Mesenchymal stem cell (in vitro differentiated cells and primary cell): ENCODE data around the gene PAGE1.

ENCODE experiments used
- DNase-seq: peaks from one replicate; pipeline ENCODE4 v3.0.0-alpha.2; 2013
- H2AFZ ChIP-seq: one replicate; pipeline ENCODE4 v1.6.1; 2013; ENCODE audit warnings: low read depth, mild to moderate bottlenecking, control low read depth, inconsistent platforms, low read length, moderate library complexity
- H2AK5ac ChIP-seq: 2 replicates; pipeline ENCODE4 v1.6.1; 2013; ENCODE audit warnings: low read length, moderate library complexity, mild to moderate bottlenecking, inconsistent platforms; ENCODE audit not compliant: severe bottlenecking
- H2BK120ac ChIP-seq: one replicate; pipeline ENCODE4 v1.6.1; 2013; ENCODE audit warnings: low read depth, mild to moderate bottlenecking, inconsistent platforms, low read length, moderate library complexity
- H2BK12ac ChIP-seq, 2 experiments: one replicate each; pipeline ENCODE4 v1.6.1; 2013; ENCODE audit warnings: inconsistent platforms in 2 of 2, low read length in 2 of 2, mild to moderate bottlenecking in 2 of 2, moderate library complexity in 2 of 2, control low read depth in 1 of 2
- H2BK15ac ChIP-seq: one replicate; pipeline ENCODE4 v1.6.1; 2013; ENCODE audit warnings: mild to moderate bottlenecking, low read depth, inconsistent platforms; ENCODE audit not compliant: poor library complexity, severe bottlenecking
- H2BK5ac ChIP-seq: 2 replicates; pipeline ENCODE4 v1.6.1; 2013; ENCODE audit warnings: low read depth, mild to moderate bottlenecking, low read length, control low read depth, inconsistent platforms; ENCODE audit not compliant: poor library complexity, severe bottlenecking
- H3K14ac ChIP-seq, 2 experiments: one replicate each; pipeline ENCODE4 v1.6.1; 2013; ENCODE audit warnings: inconsistent platforms in 2 of 2, low read length in 2 of 2, control low read depth in 1 of 2, mild to moderate bottlenecking in 1 of 2, moderate library complexity in 1 of 2
- H3K18ac ChIP-seq, 2 experiments: one replicate each; pipeline ENCODE4 v1.6.1; 2013; ENCODE audit warnings: inconsistent platforms in 2 of 2, low read length in 2 of 2, control low read depth in 1 of 2, low read depth in 1 of 2, mild to moderate bottlenecking in 1 of 2
- H3K23ac ChIP-seq, 2 experiments: one replicate each; pipeline ENCODE4 v1.6.1; 2013; ENCODE audit warnings: inconsistent platforms in 2 of 2, low read length in 2 of 2, mild to moderate bottlenecking in 2 of 2, moderate library complexity in 2 of 2, control low read depth in 1 of 2
- H3K27ac ChIP-seq: 2 replicates; pipeline ENCODE4 v1.5.1; 2013; ENCODE audit warnings: mild to moderate bottlenecking, moderate library complexity, low read length, control low read depth, inconsistent platforms; ENCODE audit not compliant: poor library complexity, severe bottlenecking
- H3K27me3 ChIP-seq, 2 experiments: 2 replicates each; pipeline versions ENCODE4 v1.6.1 to v1.7.0; 2013; ENCODE audit warnings: low read length in 2 of 2, mild to moderate bottlenecking in 2 of 2, moderate library complexity in 2 of 2, control low read depth in 1 of 2, inconsistent platforms in 1 of 2; ENCODE audit not compliant: control insufficient read depth in 1 of 2, insufficient read depth in 1 of 2
- H3K36me3 ChIP-seq, 2 experiments: 2 replicates each; pipeline versions ENCODE4 v1.6.1 to v1.7.0; 2013; ENCODE audit warnings: low read length in 2 of 2, control low read depth in 1 of 2, inconsistent platforms in 1 of 2, low read depth in 1 of 2, mild to moderate bottlenecking in 1 of 2; ENCODE audit not compliant: insufficient read depth in 2 of 2, control insufficient read depth in 1 of 2
- H3K4ac ChIP-seq, 2 experiments: one replicate each; pipeline ENCODE4 v1.6.1; 2013; ENCODE audit warnings: inconsistent platforms in 2 of 2, low read length in 2 of 2, mild to moderate bottlenecking in 2 of 2, moderate library complexity in 2 of 2, control low read depth in 1 of 2, low read depth in 1 of 2
- H3K4me1 ChIP-seq: 2 replicates; pipeline ENCODE4 v1.6.1; 2013; ENCODE audit warnings: low read depth, low read length, control low read depth; ENCODE audit not compliant: control insufficient read depth, insufficient read depth
- H3K4me2 ChIP-seq: 2 replicates; pipeline ENCODE4 v1.6.1; 2013; ENCODE audit warnings: low read length, mild to moderate bottlenecking, inconsistent platforms; ENCODE audit not compliant: poor library complexity, severe bottlenecking
- H3K4me3 ChIP-seq, 2 experiments: 2 replicates each; pipeline versions ENCODE4 v1.5.1 to v1.7.0; 2013; ENCODE audit warnings: low read length in 2 of 2, mild to moderate bottlenecking in 2 of 2, control low read depth in 1 of 2, low read depth in 1 of 2; ENCODE audit not compliant: insufficient read depth in 1 of 2
- H3K79me1 ChIP-seq: replicated peaks from 2 replicates; pipeline ENCODE4 v1.6.1; 2013; ENCODE audit warnings: mild to moderate bottlenecking, control low read depth, low read length, inconsistent platforms; ENCODE audit not compliant: poor library complexity, severe bottlenecking
- H3K9ac ChIP-seq: 2 replicates; pipeline ENCODE4 v1.7.0; 2013; ENCODE audit warnings: mild to moderate bottlenecking, low read length, moderate library complexity
- H3K9me3 ChIP-seq: 2 replicates; pipeline ENCODE4 v1.7.0; 2013; ENCODE audit warnings: mild to moderate bottlenecking, low read length; ENCODE audit not compliant: control insufficient read depth
- H4K8ac ChIP-seq: one replicate; pipeline ENCODE4 v1.6.1; 2013; ENCODE audit warnings: inconsistent platforms, mild to moderate bottlenecking, low read length, moderate library complexity
- H4K91ac ChIP-seq: one replicate; pipeline ENCODE4 v1.6.1; 2013; ENCODE audit warnings: mild to moderate bottlenecking, low read length, inconsistent platforms
- WGBS: methylation state at CpG from one replicate; pipeline ENCODE4 v1.1.7; 2013; ENCODE audit warnings: mixed read lengths; 5-methylcytosine and 5-hydroxymethylcytosine counted together

The PAGE1 gene

DNA sequence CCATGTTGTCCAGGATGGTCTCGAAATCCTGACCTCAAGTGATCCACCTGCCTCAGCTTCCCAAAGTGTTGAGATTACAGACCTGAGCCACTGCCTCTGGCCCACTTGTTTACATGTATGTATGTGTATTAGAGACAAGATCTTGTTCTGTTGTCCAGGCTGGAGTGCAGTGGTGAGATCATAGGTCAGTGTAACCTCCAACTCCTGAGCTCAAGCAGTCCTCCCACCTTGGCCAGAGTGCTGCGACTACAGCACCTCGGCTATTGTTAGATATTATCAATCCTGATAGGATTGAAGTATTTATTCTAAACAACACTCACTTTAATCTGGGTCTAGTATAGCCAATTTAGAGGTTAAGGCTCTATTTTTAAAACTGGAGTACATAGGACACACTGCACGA is 36.0 kb downstream of the PAGE1 start:
- no peak for DNase-seq
- no peak overlapping the region for H3K27ac ChIP-seq
- no peak overlapping the region for H3K18ac ChIP-seq
- H3K9ac ChIP-seq, result no peak overlapping the region
- peaks cover 0 to 24% of the 10 kb centered on the region in 2 experiments for H3K27me3 ChIP-seq
- H2BK12ac ChIP-seq, result no peak overlapping the region
- H2BK5ac ChIP-seq, result no peak overlapping the region
- H3K36me3 ChIP-seq, result no peaks in the 10 kb centered on the region
- WGBS, result 13% methylated on average over 1 of the region's 4 CpGs
- no peak overlapping the region for H3K4me3 ChIP-seq
- H3K23ac ChIP-seq, result no peak overlapping the region
- H3K4me2 ChIP-seq, result no peak overlapping the region
- H3K9me3 ChIP-seq, result no peaks in the 10 kb centered on the region
- H2BK15ac ChIP-seq, result no peak overlapping the region
- no peak overlapping the region for H2AFZ ChIP-seq
- H3K4me1 ChIP-seq, result no peaks in the 10 kb centered on the region
- H3K79me1 ChIP-seq, result no peaks in the 10 kb centered on the region
- no peak overlapping the region for H2AK5ac ChIP-seq
- no peak overlapping the region for H2BK120ac ChIP-seq
- H4K91ac ChIP-seq, result no peak overlapping the region
- no peak overlapping the region for H3K4ac ChIP-seq
- no peak overlapping the region for H3K14ac ChIP-seq
- H4K8ac ChIP-seq, result no peak overlapping the region

DNA sequence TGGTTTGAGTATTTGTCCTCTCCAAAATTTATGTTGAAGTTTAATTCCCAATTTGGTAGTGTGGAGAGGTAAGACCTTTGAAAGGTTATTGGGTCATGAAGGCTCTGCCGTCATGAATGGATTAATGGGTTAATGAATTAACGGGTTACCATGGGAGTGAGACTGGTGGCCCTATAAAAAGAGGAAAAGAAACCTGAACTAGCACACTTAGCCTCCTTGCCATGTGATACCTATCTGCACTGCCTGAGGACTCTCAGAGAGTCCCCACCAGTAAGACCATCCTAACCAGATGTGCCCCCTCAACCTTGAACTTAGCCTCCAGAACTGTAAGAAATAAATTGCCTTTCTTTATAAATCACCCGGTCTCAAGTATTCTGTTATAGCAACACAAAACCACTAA is 39.3 kb downstream of the PAGE1 start:
- Histone ChIP-seq H3K79me1 (no peaks in the 10 kb centered on the region), H3K18ac (no peak overlapping the region), H3K9ac (no peak overlapping the region), H3K4me2 (no peak overlapping the region), H3K4ac (no peak overlapping the region), H4K91ac (no peak overlapping the region), H3K36me3 (no peaks in the 10 kb centered on the region), H3K27ac (no peak overlapping the region), H2BK5ac (no peak overlapping the region), H2BK12ac (no peak overlapping the region), H2BK15ac (no peak overlapping the region), H4K8ac (no peak overlapping the region), H3K4me3 (no peak overlapping the region), H2BK120ac (no peak overlapping the region), H3K14ac (no peak overlapping the region), H3K4me1 (no peaks in the 10 kb centered on the region), H3K9me3 (no peaks in the 10 kb centered on the region), H3K23ac (no peak overlapping the region), H2AK5ac (no peak overlapping the region), H2AFZ (no peak overlapping the region), H3K27me3 (peaks cover 0 to 17% of the 10 kb centered on the region in 2 experiments)
- no peak for DNase-seq
- WGBS, result no CpG with 5 or more reads among the region's 3 CpGs

DNA sequence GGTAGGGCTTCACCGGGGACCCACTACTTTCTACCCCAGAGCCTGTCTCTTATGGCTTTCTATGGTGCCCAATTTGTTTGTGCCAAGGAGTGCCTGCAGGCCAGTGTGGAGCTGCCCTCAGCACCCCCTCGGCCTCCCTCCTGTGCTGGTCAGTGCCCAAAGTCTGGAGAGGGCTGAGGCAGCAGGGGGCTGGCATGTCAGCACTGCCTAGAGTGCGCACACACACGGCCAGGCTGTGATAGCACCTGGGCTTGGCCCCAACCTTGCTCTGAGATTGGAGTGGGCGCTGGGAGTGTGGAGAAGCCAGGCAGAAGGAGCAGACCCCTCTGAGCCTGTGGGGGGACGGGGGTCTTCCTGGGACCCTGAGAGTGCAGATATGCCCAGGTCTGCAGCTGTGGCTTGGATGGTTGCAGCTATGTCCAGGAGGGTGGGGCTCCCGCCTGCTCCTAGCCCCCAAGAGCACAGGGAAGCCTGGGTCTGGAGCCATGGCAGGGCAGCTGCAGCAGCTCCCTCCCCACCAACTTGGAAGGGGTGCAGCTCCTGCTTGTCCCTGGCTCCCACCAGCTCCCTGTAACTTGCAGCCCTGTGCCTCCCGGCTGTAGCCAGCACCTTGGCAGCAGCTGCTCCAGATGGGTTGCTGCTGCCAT is 50.7 kb downstream of the PAGE1 start:
- Histone ChIP-seq H2BK120ac (no peak overlapping the region), H3K27me3 (peaks cover 0 to 30% of the 10 kb centered on the region in 2 experiments), H3K14ac (no peak overlapping the region), H2BK12ac (no peak overlapping the region), H3K4me3 (no peak overlapping the region), H3K23ac (no peak overlapping the region), H3K4ac (no peak overlapping the region), H3K36me3 (no peaks in the 10 kb centered on the region), H3K27ac (no peak overlapping the region), H4K8ac (no peak overlapping the region), H4K91ac (no peak overlapping the region), H2AK5ac (no peak overlapping the region), H2AFZ (no peak overlapping the region), H3K18ac (no peak overlapping the region), H3K9ac (no peak overlapping the region), H2BK15ac (no peak overlapping the region), H3K79me1 (no peaks in the 10 kb centered on the region), H2BK5ac (no peak overlapping the region), H3K4me1 (no peaks in the 10 kb centered on the region), H3K4me2 (no peak overlapping the region), H3K9me3 (no peaks in the 10 kb centered on the region)
- WGBS, result 79% methylated on average over 7 of the region's 8 CpGs
- no peak for DNase-seq
